Panc1 (cell line): ENCODE results near the gene STARD4. TPM values are rescaled to one million over a fixed set of nuclear protein-coding genes. Genes with fewer than 3 reads are reported as not detected.

Experiments used
- ATAC-seq: fragments of 200-7000 bp; cut with Tn5 transposase; 2 replicates; pipeline ENCODE4 v1.9.1; 2020; ENCODE audit warnings: mild to moderate bottlenecking, moderate library complexity
- BruUV-seq: library from RNA; stranded (reverse); fragments of 400-500 nt; replicated peaks from 2 replicates; lab custom pipeline; 2021; lab: Mats Ljungman, UMichigan
- CTCF ChIA-PET: fragments of 300-600 bp; sonication (Branson Sonifier 250); formaldehyde crosslinking; loops from one replicate; lab custom pipeline; 2022; ENCODE audit warnings: antibody characterized with exemption; lab: Charles Lee
- POLR2A ChIA-PET: fragments of 300-600 bp; sonication (Branson Sonifier 250); formaldehyde crosslinking; loops from one replicate; lab custom pipeline; 2022; ENCODE audit warnings: antibody characterized with exemption; lab: Charles Lee
- DNase-seq: peaks from one replicate; pipeline ENCODE4 v3.0.0-alpha.2; 2010; ENCODE audit warnings: low read depth, low spot score
- H3K27ac ChIP-seq: 2 replicates; pipeline ENCODE4 v1.5.1; 2011; ENCODE audit warnings: mild to moderate bottlenecking, low read length, inconsistent platforms
- H3K27me3 ChIP-seq: fragments of 200-500 bp; sonication (Bioruptor generic); 2 replicates; pipeline ENCODE4 v1.6.0; 2014; ENCODE audit warnings: low read length, inconsistent platforms; ENCODE audit not compliant: control insufficient read depth, insufficient read depth
- H3K36me3 ChIP-seq: fragments of 200-500 bp; sonication (Bioruptor generic); 2 replicates; pipeline ENCODE4 v1.5.1; 2014; ENCODE audit warnings: inconsistent platforms, mild to moderate bottlenecking, low read length, moderate library complexity; ENCODE audit not compliant: control insufficient read depth, insufficient read depth
- H3K4me1 ChIP-seq: 2 replicates; pipeline ENCODE4 v1.5.1; 2011; ENCODE audit warnings: inconsistent platforms, mild to moderate bottlenecking, low read length, moderate library complexity; ENCODE audit not compliant: control insufficient read depth, insufficient read depth
- H3K4me3 ChIP-seq, 2 experiments: 2 replicates each; pipeline ENCODE4 v1.5.1; 2011 to 2012; ENCODE audit warnings: low read depth in 2 of 2, low read length in 2 of 2, mild to moderate bottlenecking in 2 of 2, inconsistent platforms in 1 of 2, moderate library complexity in 1 of 2
- H3K9me3 ChIP-seq: fragments of 200-500 bp; sonication (Bioruptor generic); 2 replicates; pipeline ENCODE4 v1.5.1; 2014; ENCODE audit warnings: low read depth, mild to moderate bottlenecking, inconsistent platforms, low read length, moderate library complexity; ENCODE audit not compliant: control insufficient read depth, insufficient read depth
- POLR2AphosphoS5 ChIP-seq: IDR thresholded peaks from 2 replicates; pipeline ENCODE4 v1.6.1; 2012; ENCODE audit warnings: mild to moderate bottlenecking, low read depth, low read length, moderate library complexity
- SIN3A ChIP-seq: IDR thresholded peaks from 2 replicates; pipeline ENCODE4 v1.6.1; 2012; ENCODE audit warnings: low read depth, mild to moderate bottlenecking, low read length, moderate library complexity, borderline replicate concordance; ENCODE audit not compliant: insufficient read depth
- TCF7L2 ChIP-seq: IDR thresholded peaks from 2 replicates; pipeline ENCODE4 v1.6.1; 2011; ENCODE audit warnings: mild to moderate bottlenecking, low read depth, low read length, inconsistent platforms
- in situ Hi-C: cut with HindIII; loops from 2 replicates; pipeline ENCODE4 v1.10.0; 2016; ENCODE audit warnings: low sequenced_read_pairs, low pct_unique_long_range_greater_than_20kb
- intact Hi-C: fragments of 100-400 bp; cut with micrococcal nuclease; formaldehyde crosslinking; loops from one replicate; pipeline ENCODE4 v1.10.0; 2022; ENCODE audit not compliant: unreplicated experiment
- total RNA-seq: library from RNA; stranded (reverse); gene quantifications from one replicate; pipeline ENCODE4 v1.2.1, GENCODE V29; 2021; ENCODE audit not compliant: unreplicated experiment
- TF ChIP-seq, protein P1 (sequence below): fragments of 450-650 bp; IDR thresholded peaks from 2 replicates; pipeline ENCODE4 v1.5.1; 2017; ENCODE audit warnings: mild to moderate bottlenecking
- TF ChIP-seq, protein P2 (sequence below), 2 experiments: IDR thresholded peaks; 2 replicates each; pipeline ENCODE4 v1.6.1; 2011 to 2012; ENCODE audit warnings: low read depth in 2 of 2, control low read depth in 1 of 2, low read length in 1 of 2, mild to moderate bottlenecking in 1 of 2, moderate library complexity in 1 of 2; ENCODE audit not compliant: insufficient read depth in 1 of 2

The STARD4 gene
- total RNA-seq, 1 experiment from 2014 or later: 26.0 TPM

DNA sequence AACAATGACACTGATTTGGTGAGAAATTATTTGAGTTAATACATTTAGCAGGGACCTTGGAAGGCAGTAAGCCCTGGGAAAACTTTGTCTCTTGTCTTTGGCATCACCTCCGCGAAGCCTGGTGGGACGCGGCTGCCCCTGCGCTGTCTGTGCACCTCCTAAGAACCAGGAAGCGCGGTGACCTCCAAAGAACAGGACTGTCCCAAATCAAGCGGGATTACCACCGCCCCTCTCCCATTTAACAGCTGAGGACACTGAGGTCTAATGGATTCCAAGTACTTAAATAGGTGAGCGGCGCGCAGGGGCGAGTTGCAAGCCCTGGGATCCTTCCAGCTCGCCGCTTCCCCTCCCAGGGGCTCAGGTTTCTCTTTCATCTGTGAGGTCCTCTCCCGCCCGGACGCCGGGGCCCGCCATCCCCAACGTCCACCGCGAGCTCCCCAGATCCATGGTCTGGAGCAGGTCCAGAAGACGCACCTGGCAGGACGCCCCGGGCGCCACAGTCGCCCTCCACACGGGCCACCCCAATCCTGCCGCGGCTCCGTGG, 432 bp downstream of the STARD4 start:
- no peaks in the 10 kb centered on the region for H3K36me3 ChIP-seq
- ChIA-PET POLR2A (interaction anchor here (0.6 kb wide), 1 partner anchor 509 kb away, joined by 3 read pairs; no protein-coding TSS in a partner anchor), CTCF (no interaction called here)
- H3K4me1 ChIP-seq: peaks cover 12% of the 10 kb centered on the region
- ATAC-seq (peak; percentile 65), DNase-seq (no peak)
- H3K9me3 ChIP-seq: no peaks in the 10 kb centered on the region
- no TSS peak for BruUV-seq
- H3K4me3 ChIP-seq: peak overlapping the region; percentile 78 to 92
- H3K27ac ChIP-seq: peak overlapping the region; percentile 82
- no peaks in the 10 kb centered on the region; the same call in none of the 2 replicates for H3K27me3 ChIP-seq
- TF ChIP-seq TCF7L2: peak; percentile 54; the same call in 1 of the 2 replicates
- no peak for TF ChIP-seq SIN3A
- intact Hi-C loops: no loop called here
- in situ Hi-C loops: no loop called here

DNA sequence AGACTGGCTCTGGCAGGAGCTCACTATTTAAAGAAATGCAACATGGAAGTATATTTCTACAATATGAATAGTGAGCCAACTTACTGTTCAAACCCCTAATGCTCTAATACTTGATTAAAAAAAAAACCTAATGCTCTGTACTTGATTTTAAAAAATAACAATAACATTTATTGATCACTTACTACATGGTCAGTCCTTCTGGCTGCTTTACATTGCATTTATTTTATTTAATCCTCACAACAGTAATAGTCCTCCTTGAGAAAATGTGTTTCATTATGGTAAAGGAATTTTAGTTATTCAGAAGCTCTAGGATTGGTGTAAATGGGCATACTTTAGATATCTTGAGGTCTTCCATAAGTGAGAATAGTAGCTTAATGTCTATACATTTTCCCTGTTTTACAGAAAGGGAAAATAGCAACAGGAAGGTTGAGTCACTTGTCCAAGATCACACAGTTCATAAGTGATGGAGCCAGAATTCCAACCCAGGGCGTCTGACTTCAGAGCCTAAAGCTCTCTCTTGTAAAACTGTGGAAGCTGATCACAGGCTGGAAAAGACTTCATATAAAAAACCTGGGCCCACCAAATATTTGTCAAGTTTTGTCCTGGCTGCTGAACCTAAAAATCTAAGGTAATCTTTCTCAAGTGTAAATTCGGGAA, 1.0 kb downstream of the STARD4 start:
- H3K27ac ChIP-seq: peak overlapping the region; percentile 82
- POLR2A ChIA-PET: interaction anchor here (0.6 kb wide), 1 partner anchor 509 kb away, joined by 3 read pairs; no protein-coding TSS in a partner anchor
- H3K4me1 ChIP-seq: peaks cover 12% of the 10 kb centered on the region
- no peak for TF ChIP-seq POLR2AphosphoS5
- TF ChIP-seq, protein P1, sequence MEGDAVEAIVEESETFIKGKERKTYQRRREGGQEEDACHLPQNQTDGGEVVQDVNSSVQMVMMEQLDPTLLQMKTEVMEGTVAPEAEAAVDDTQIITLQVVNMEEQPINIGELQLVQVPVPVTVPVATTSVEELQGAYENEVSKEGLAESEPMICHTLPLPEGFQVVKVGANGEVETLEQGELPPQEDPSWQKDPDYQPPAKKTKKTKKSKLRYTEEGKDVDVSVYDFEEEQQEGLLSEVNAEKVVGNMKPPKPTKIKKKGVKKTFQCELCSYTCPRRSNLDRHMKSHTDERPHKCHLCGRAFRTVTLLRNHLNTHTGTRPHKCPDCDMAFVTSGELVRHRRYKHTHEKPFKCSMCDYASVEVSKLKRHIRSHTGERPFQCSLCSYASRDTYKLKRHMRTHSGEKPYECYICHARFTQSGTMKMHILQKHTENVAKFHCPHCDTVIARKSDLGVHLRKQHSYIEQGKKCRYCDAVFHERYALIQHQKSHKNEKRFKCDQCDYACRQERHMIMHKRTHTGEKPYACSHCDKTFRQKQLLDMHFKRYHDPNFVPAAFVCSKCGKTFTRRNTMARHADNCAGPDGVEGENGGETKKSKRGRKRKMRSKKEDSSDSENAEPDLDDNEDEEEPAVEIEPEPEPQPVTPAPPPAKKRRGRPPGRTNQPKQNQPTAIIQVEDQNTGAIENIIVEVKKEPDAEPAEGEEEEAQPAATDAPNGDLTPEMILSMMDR: no peak
- TF ChIP-seq TCF7L2: no peak
- TF ChIP-seq, protein P2, sequence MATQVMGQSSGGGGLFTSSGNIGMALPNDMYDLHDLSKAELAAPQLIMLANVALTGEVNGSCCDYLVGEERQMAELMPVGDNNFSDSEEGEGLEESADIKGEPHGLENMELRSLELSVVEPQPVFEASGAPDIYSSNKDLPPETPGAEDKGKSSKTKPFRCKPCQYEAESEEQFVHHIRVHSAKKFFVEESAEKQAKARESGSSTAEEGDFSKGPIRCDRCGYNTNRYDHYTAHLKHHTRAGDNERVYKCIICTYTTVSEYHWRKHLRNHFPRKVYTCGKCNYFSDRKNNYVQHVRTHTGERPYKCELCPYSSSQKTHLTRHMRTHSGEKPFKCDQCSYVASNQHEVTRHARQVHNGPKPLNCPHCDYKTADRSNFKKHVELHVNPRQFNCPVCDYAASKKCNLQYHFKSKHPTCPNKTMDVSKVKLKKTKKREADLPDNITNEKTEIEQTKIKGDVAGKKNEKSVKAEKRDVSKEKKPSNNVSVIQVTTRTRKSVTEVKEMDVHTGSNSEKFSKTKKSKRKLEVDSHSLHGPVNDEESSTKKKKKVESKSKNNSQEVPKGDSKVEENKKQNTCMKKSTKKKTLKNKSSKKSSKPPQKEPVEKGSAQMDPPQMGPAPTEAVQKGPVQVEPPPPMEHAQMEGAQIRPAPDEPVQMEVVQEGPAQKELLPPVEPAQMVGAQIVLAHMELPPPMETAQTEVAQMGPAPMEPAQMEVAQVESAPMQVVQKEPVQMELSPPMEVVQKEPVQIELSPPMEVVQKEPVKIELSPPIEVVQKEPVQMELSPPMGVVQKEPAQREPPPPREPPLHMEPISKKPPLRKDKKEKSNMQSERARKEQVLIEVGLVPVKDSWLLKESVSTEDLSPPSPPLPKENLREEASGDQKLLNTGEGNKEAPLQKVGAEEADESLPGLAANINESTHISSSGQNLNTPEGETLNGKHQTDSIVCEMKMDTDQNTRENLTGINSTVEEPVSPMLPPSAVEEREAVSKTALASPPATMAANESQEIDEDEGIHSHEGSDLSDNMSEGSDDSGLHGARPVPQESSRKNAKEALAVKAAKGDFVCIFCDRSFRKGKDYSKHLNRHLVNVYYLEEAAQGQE (IDR thresholded peaks at IDR 0.05; ENCODE audit: insufficient read depth in 1 of 2, low read depth in 2 of 2, low read length in 1 of 2): no peak
- TF ChIP-seq SIN3A: no peak
- ATAC-seq (no peak), DNase-seq (no peak)
- H3K36me3 ChIP-seq: no peaks in the 10 kb centered on the region
- in situ Hi-C loops (no loop called here), intact Hi-C loops (no loop called here)
- TSS peak; percentile 61 for BruUV-seq
- no peaks in the 10 kb centered on the region for H3K9me3 ChIP-seq
- CTCF ChIA-PET: no interaction called here
- H3K4me3 ChIP-seq: peak overlapping the region; percentile 78 to 92
- no peaks in the 10 kb centered on the region; the same call in none of the 2 replicates for H3K27me3 ChIP-seq
